ENCODE data around the gene KAZN.

The KAZN gene

DNA sequence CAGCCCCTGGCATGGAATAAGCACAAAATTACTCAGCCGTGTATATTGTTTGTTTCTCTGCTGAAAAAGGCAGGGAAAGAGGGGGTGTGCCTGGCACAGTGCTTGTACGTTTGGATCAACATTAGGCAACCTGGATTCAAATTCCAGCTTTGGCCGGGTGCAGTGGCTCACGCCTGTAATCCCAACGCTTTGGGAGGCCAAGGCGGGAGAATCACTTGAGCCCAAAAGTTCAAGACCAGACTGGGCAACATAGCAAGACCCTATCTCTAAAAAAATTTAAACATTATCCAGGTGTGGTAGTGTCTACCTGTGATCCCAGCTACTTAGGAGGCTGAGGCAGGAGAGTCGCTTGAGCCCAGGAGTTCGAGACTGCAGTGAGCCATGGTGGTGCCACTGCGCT is 402.2 kb downstream of the KAZN start:
- no peak overlapping the region for H3K4me3 ChIP-seq (ENCODE audit: low read depth, low read length)
- no peak for DNase-seq (ENCODE audit: low read depth)
- TF ChIP-seq, protein P1, sequence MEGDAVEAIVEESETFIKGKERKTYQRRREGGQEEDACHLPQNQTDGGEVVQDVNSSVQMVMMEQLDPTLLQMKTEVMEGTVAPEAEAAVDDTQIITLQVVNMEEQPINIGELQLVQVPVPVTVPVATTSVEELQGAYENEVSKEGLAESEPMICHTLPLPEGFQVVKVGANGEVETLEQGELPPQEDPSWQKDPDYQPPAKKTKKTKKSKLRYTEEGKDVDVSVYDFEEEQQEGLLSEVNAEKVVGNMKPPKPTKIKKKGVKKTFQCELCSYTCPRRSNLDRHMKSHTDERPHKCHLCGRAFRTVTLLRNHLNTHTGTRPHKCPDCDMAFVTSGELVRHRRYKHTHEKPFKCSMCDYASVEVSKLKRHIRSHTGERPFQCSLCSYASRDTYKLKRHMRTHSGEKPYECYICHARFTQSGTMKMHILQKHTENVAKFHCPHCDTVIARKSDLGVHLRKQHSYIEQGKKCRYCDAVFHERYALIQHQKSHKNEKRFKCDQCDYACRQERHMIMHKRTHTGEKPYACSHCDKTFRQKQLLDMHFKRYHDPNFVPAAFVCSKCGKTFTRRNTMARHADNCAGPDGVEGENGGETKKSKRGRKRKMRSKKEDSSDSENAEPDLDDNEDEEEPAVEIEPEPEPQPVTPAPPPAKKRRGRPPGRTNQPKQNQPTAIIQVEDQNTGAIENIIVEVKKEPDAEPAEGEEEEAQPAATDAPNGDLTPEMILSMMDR (IDR thresholded peaks at IDR 0.05; ENCODE audit: low read depth, low read length, missing control alignments), result no peak

DNA sequence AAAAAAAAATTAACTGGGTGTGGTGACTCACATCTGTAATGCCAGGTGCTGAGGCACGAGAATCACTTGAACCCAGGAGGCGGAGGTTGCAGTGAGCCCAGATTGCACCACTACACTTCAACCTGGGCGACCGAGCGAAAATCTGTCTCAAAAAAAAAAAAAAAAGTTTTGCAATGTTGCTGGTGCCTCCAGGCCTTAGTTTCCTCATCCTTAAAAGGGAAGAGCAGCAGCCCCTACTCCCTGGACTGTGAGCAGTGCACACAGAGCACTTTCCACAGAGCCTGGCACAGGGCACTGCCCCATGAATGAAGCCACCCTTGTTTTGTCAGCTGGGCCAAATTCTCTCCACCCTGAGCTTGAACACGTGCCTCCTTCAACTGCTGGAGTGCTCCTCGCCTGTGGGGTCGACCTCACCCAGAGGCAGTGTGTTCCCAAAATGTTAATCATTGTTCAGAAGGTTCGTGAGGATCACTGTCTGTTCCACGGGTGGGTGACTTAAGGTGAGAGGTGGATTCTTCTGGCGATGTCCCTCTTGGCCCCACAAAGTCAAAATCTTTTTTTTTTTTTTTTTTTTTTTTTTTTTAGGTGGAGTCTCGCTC is 402.9 kb downstream of the KAZN start:
- DNase-seq (ENCODE audit: low read depth), result no peak
- no peak overlapping the region for H3K4me3 ChIP-seq (ENCODE audit: low read depth, low read length)
- TF ChIP-seq, protein P1 (IDR thresholded peaks at IDR 0.05; ENCODE audit: low read depth, low read length, missing control alignments), result no peak

DNA sequence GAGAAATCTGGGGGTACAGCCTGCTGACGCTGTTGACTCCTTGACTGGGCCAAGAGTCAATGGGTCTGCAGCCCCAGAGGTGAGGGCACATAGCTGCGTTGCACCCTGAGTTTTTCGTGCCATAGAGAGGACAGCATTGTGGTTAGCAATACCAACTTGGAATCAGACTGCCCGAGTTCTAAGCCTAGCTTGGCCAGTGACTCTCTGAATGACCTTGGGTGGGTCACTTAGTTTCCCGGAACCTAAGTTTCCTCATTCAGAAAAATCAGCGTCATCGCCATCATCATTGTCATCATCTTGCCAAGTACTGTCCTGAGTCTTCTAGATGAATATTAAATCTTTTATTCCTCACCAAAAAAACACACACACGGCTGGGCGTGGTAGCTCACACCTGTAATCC is 403.8 kb downstream of the KAZN start:
- no peak for DNase-seq (ENCODE audit: low read depth)
- no peak overlapping the region for H3K4me3 ChIP-seq (ENCODE audit: low read depth, low read length)
- TF ChIP-seq, protein P1 (IDR thresholded peaks at IDR 0.05; ENCODE audit: low read depth, low read length, missing control alignments), result no peak

DNA sequence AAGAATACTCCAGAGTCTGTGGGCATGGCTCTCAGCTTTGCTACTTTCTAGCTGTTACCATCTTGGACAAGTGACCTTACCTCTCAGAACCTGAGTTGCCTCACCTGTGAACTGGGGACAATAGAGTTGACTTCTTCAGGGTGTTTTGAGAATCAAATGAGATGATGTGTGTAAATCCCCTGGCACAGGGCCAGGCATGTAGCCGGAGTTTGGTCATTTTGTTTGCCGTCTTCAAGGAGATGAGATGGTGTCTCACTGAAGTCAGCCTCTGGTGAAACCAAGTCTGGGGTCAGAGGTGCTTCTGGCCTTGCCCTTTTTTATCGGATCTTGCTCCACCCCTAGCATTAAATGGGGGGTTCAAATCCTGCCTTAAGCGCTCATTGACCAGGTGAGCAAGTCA is 405.9 kb downstream of the KAZN start:
- no peak for DNase-seq (ENCODE audit: low read depth)
- no peak overlapping the region for H3K4me3 ChIP-seq (ENCODE audit: low read depth, low read length)
- TF ChIP-seq, protein P1 (IDR thresholded peaks at IDR 0.05; ENCODE audit: low read depth, low read length, missing control alignments), result no peak

DNA sequence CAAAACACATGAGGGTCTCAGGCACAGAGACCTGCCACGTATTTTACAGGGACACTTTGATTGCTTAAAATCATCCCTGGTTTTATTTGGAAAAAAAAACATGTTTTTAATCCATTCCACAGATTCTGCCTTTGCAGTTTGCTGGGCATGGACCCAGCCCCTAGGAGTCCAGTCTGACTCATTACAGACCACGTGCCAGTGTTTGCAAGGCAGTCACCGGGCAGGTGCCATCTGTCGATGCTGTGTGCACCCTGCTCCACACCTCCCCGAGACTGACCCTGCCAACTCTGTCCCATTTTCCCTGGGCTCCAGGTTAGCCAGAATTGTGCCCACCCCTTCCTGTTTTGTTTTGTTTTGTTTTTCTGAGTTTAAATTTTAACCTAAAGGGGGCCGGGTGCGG is 406.6 kb downstream of the KAZN start:
- no peak overlapping the region for H3K4me3 ChIP-seq (ENCODE audit: low read depth, low read length)
- TF ChIP-seq, protein P1 (IDR thresholded peaks at IDR 0.05; ENCODE audit: low read depth, low read length, missing control alignments), result no peak
- no peak for DNase-seq (ENCODE audit: low read depth)

DNA sequence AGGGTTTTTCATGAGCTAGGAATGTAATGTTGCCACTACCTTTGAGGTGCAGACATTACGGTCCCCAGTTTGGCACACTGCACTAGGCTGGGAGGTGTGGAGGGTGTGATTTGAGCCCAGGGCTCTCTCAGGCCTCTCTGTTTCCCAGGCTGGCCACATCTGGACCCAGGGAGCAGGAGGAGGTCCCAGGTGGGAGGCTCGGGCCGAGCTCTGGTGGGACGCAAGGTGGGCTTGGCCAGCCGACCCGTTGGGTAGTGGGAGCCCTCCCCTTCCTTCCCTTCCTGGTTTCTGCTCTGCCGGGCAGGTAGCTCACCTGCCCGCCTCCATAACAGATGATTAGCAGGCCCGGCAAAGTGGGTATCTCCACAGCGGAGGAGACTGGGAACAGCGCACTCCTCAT is 408.9 kb downstream of the KAZN start:
- H3K4me3 ChIP-seq (ENCODE audit: low read depth, low read length), result no peak overlapping the region
- TF ChIP-seq, protein P1 (IDR thresholded peaks at IDR 0.05; ENCODE audit: low read depth, low read length, missing control alignments), result no peak
- no peak for DNase-seq (ENCODE audit: low read depth)

DNA sequence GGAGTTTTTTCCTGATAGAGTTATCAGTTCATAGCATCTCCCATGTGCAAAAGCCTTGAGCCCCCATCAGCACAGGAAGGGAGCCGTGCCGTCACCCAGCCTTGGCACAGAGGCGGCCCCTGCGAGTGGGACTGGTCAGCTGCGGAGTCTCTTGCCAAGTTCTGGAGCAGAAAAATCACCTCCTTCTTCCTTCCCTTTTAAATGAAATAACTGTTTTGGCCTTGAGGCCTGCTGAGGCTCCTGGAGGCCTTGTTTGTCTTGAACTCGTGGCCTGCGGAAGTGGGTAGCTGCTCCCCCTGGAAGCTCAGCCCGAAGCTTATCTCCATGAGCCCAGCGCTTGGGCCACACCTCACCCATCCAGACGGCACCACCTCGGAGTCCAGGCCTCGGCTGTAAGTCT is 409.4 kb downstream of the KAZN start:
- TF ChIP-seq, protein P1 (IDR thresholded peaks at IDR 0.05; ENCODE audit: low read depth, low read length, missing control alignments), result no peak

More for the DNA sequence above, 409.4 kb downstream of the KAZN start:
- no peak for DNase-seq (ENCODE audit: low read depth)
- no peak overlapping the region for H3K4me3 ChIP-seq (ENCODE audit: low read depth, low read length)

Data from GM12864 (cell line).